Measurements from ENCODE around the gene DACH2. TPM values are rescaled to one million over a fixed set of nuclear protein-coding genes. Genes with fewer than 3 reads are reported as not detected.

The DACH2 gene
- total and polyA plus RNA-seq, 2 of the 4 experiments (the other 2 are of a cell fraction) = 2.8 to 3.8 TPM

- dilution Hi-C loops (cut with HindIII; ENCODE audit: low sequenced_read_pairs, unreplicated experiment) = no loop called here
- in situ Hi-C loops (cut with MboI; ENCODE audit: low sequenced_read_pairs) = no loop called here
- Histone ChIP-seq H4K5ac (ENCODE audit: low read depth, low read length) (no peak overlapping the region), H3K4me1 (ENCODE audit: control insufficient read depth, insufficient read depth, low read length) (no peaks in the 10 kb centered on the region), H2AK5ac (ENCODE audit: low read depth, low read length) (no peak overlapping the region), H4K20me1 (ENCODE audit: insufficient read depth, low read length) (no peaks in the 10 kb centered on the region), H3K9ac (ENCODE audit: low read depth, low read length) (no peak overlapping the region), H2BK15ac (ENCODE audit: low read depth, low read length) (no peak overlapping the region), H3K27me3 (ENCODE audit: control insufficient read depth, insufficient read depth, low read length) (no peaks in the 10 kb centered on the region), H3K23ac (ENCODE audit: low read depth, low read length) (no peak overlapping the region), H4K91ac (ENCODE audit: insufficient read depth, low read depth, low read length) (no peak overlapping the region), H4K8ac (ENCODE audit: low read depth in 2 of 2, low read length in 2 of 2) (no peak overlapping the region), H3K36me3 (ENCODE audit: control insufficient read depth, insufficient read depth, low read length) (no peaks in the 10 kb centered on the region), H2BK20ac (ENCODE audit: low read depth, low read length) (no peak overlapping the region), H2AFZ (replicated peaks; ENCODE audit: low read length, poor library complexity) (no peak overlapping the region), H2BK5ac (ENCODE audit: low read depth, low read length, poor library complexity, severe bottlenecking) (no peak overlapping the region), H2AK9ac (replicated peaks; ENCODE audit: low read depth, low read length, poor library complexity) (no peak overlapping the region), H3K18ac (ENCODE audit: low read depth, low read length) (no peak overlapping the region), H3K79me1 (ENCODE audit: low read depth in 1 of 2, low read length in 2 of 2) (no peaks in the 10 kb centered on the region), H3K9me3 (ENCODE audit: control insufficient read depth, insufficient read depth, low read length) (no peaks in the 10 kb centered on the region), H2BK120ac (ENCODE audit: low read depth, low read length) (no peak overlapping the region), H3K4me3 (ENCODE audit: insufficient read depth, low read depth, low read length) (no peak overlapping the region), H3K56ac (ENCODE audit: extremely low read depth, insufficient read depth, low read length) (no peak overlapping the region), H3K27ac (ENCODE audit: insufficient read depth, low read length) (no peak overlapping the region), H3K4me2 (ENCODE audit: low read depth, low read length) (no peak overlapping the region), H3K9me1 (ENCODE audit: insufficient read depth, low read length) (no peaks in the 10 kb centered on the region), H3K14ac (replicated peaks; ENCODE audit: low read depth, low read length) (no peak overlapping the region), H3K4ac (ENCODE audit: low read depth, low read length) (no peak overlapping the region)
- no peak for DNase-seq
- no peak for ATAC-seq (ENCODE audit: low read depth)
- intact Hi-C loops (cut with micrococcal nuclease) = no loop called here
- no peak for TF ChIP-seq RFX5 (IDR thresholded peaks at IDR 0.05; ENCODE audit: low read depth, low read length)
- TF ChIP-seq RAD21 (IDR thresholded peaks at IDR 0.05; ENCODE audit: low read length) = no peak
- no peak for TF ChIP-seq POLR2A (IDR thresholded peaks at IDR 0.05; ENCODE audit: low read depth, low read length)
- TF ChIP-seq, protein P1, sequence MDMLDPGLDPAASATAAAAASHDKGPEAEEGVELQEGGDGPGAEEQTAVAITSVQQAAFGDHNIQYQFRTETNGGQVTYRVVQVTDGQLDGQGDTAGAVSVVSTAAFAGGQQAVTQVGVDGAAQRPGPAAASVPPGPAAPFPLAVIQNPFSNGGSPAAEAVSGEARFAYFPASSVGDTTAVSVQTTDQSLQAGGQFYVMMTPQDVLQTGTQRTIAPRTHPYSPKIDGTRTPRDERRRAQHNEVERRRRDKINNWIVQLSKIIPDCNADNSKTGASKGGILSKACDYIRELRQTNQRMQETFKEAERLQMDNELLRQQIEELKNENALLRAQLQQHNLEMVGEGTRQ (IDR thresholded peaks at IDR 0.05; ENCODE audit: low read depth, low read length) = no peak
- no peak for TF ChIP-seq CEBPB (IDR thresholded peaks at IDR 0.05; ENCODE audit: low read depth, low read length)
- no peak for TF ChIP-seq RCOR1 (IDR thresholded peaks at IDR 0.05; ENCODE audit: insufficient replicate concordance, low read length)
- no peak for TF ChIP-seq BHLHE40 (IDR thresholded peaks at IDR 0.05; ENCODE audit: low read depth, low read length)
- TF ChIP-seq MXI1 (IDR thresholded peaks at IDR 0.05; ENCODE audit: borderline replicate concordance, low read depth, low read length) = no peak
- no peak for TF ChIP-seq MAZ (IDR thresholded peaks at IDR 0.05; ENCODE audit: borderline replicate concordance, low read depth, low read length)
- TF ChIP-seq CHD1 (IDR thresholded peaks at IDR 0.05; ENCODE audit: low read depth, low read length) = no peak
- TF ChIP-seq FOS (IDR thresholded peaks at IDR 0.05; ENCODE audit: low read depth, low read length) = no peak
- TF ChIP-seq ELK1 (IDR thresholded peaks at IDR 0.05; ENCODE audit: borderline replicate concordance, low read depth, low read length) = no peak
- no peak for TF ChIP-seq NFE2L2 (IDR thresholded peaks at IDR 0.05; ENCODE audit: low read depth, low read length)
- TF ChIP-seq SMC3 (IDR thresholded peaks at IDR 0.05; ENCODE audit: low read depth, low read length) = no peak
- no peak for TF ChIP-seq MAFK (IDR thresholded peaks at IDR 0.05; ENCODE audit: low read depth, low read length)
- TF ChIP-seq, protein P2, sequence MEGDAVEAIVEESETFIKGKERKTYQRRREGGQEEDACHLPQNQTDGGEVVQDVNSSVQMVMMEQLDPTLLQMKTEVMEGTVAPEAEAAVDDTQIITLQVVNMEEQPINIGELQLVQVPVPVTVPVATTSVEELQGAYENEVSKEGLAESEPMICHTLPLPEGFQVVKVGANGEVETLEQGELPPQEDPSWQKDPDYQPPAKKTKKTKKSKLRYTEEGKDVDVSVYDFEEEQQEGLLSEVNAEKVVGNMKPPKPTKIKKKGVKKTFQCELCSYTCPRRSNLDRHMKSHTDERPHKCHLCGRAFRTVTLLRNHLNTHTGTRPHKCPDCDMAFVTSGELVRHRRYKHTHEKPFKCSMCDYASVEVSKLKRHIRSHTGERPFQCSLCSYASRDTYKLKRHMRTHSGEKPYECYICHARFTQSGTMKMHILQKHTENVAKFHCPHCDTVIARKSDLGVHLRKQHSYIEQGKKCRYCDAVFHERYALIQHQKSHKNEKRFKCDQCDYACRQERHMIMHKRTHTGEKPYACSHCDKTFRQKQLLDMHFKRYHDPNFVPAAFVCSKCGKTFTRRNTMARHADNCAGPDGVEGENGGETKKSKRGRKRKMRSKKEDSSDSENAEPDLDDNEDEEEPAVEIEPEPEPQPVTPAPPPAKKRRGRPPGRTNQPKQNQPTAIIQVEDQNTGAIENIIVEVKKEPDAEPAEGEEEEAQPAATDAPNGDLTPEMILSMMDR (conservative IDR thresholded peaks at IDR 0.05; ENCODE audit: low read depth, low read length) = no peak
- POLR2A ChIA-PET (ENCODE audit: unreplicated experiment) = no interaction called here
- no TSS peak for BruUV-seq (replicated peaks)
- CTCF ChIA-PET = no interaction called here
- no CpG with 5 or more reads among the region's 1 CpG for WGBS, 2 experiments (ENCODE audit: extremely low coverage in 2 of 2, insufficient read length in 1 of 2)
Observed at GRCh38 chrX:86696951-86697350, 548.7 kb downstream of the DACH2 start.

All from IMR-90 (cell line).